Measurements from ENCODE around the gene GJB6.
A peak's percentile ranks its signal among the peaks of the same experiment; 100 is the strongest.

Gene GJB6

GRCh38 chr13:20222553-20222952 lies 9.6 kb downstream of the GJB6 start:
- peaks cover 49% of the 10 kb centered on the region for H3K27me3 ChIP-seq (replicated peaks; ENCODE audit: control insufficient read depth, insufficient read depth, low read length)
- H3K36me3 ChIP-seq (ENCODE audit: control insufficient read depth, insufficient read depth, low read length, severe bottlenecking) = no peaks in the 10 kb centered on the region

DNA sequence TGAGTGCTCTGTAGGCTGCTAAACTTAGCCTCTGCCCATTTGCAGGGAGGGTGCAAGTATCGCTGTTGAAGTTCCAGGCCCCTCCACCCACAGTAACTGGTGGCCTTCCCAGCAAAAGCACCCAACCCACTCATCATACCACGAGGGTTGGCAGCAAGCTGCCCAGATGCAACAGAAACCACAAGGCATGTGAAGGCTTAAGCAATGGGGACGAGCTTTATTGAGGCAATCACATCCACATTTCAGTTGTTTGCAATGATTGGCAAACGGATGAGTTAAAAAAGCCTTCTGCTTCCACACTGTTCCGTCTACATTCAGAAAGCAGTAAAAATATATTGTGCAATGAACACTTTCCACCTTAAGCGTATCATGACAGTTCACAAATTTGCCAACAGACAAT lies 10.3 kb downstream of the GJB6 start:
- Histone ChIP-seq H3K9me3 (ENCODE audit: control insufficient read depth, low read length) (no peaks in the 10 kb centered on the region), H3K36me3 (ENCODE audit: control insufficient read depth, insufficient read depth, low read length, severe bottlenecking) (no peaks in the 10 kb centered on the region), H3K9ac (ENCODE audit: low read length) (no peak overlapping the region), H3K4me3 (ENCODE audit: low read length) (no peak overlapping the region), H3K27me3 (replicated peaks; ENCODE audit: control insufficient read depth, insufficient read depth, low read length) (peaks cover 51% of the 10 kb centered on the region), H3K4me1 (ENCODE audit: control insufficient read depth, insufficient read depth, low read length) (peaks cover 4% of the 10 kb centered on the region)
- no peak for DNase-seq (ENCODE audit: low read depth)

More at GRCh38 chr13:20222553-20222952, 9.6 kb downstream of the GJB6 start:
- DNase-seq (ENCODE audit: low read depth) = no peak
- Histone ChIP-seq H3K4me3 (ENCODE audit: low read length) (no peak overlapping the region), H3K4me1 (ENCODE audit: control insufficient read depth, insufficient read depth, low read length) (peaks cover 4% of the 10 kb centered on the region), H3K9me3 (ENCODE audit: control insufficient read depth, low read length) (no peaks in the 10 kb centered on the region), H3K9ac (ENCODE audit: low read length) (no peak overlapping the region)

DNA sequence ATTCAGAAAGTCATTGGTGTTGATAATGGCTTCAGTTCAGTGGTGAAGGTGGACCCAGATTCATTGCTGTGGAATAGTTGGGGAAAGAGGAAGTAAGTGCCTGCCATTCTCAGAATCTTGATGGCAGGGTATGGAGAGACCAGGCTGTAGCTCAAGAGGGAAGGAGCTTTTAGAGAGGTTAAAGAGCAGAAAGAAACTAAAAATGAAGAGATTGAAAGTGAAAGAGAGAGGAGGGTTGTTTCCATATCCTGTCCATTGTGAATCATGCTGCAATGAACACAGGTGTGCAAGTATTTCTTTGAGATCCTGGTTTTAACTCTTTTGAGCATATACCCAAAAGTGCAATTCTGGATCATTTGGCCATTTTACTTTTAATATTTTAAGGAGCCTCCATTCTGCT lies 12.5 kb downstream of the GJB6 start:
- H3K9ac ChIP-seq (ENCODE audit: low read length) = no peak overlapping the region
- H3K27me3 ChIP-seq (replicated peaks; ENCODE audit: control insufficient read depth, insufficient read depth, low read length) = peaks cover 30% of the 10 kb centered on the region
- peaks cover 10% of the 10 kb centered on the region for H3K9me3 ChIP-seq (ENCODE audit: control insufficient read depth, low read length)
- DNase-seq (ENCODE audit: low read depth) = no peak
- H3K4me3 ChIP-seq (ENCODE audit: low read length) = no peak overlapping the region
- peaks cover 4% of the 10 kb centered on the region for H3K4me1 ChIP-seq (ENCODE audit: control insufficient read depth, insufficient read depth, low read length)
- no peaks in the 10 kb centered on the region for H3K36me3 ChIP-seq (ENCODE audit: control insufficient read depth, insufficient read depth, low read length, severe bottlenecking)

GRCh38 chr13:20217168-20217567 lies 15.0 kb downstream of the GJB6 start:
- Histone ChIP-seq H3K36me3 (ENCODE audit: control insufficient read depth, insufficient read depth, low read length, severe bottlenecking) (no peaks in the 10 kb centered on the region), H3K4me1 (ENCODE audit: control insufficient read depth, insufficient read depth, low read length) (peaks cover 2% of the 10 kb centered on the region), H3K4me3 (ENCODE audit: low read length) (no peak overlapping the region), H3K9me3 (ENCODE audit: control insufficient read depth, low read length) (peaks cover 22% of the 10 kb centered on the region), H3K27me3 (replicated peaks; ENCODE audit: control insufficient read depth, insufficient read depth, low read length) (peaks cover 16% of the 10 kb centered on the region), H3K9ac (ENCODE audit: low read length) (no peak overlapping the region)
- no peak for DNase-seq (ENCODE audit: low read depth)

- Histone ChIP-seq H3K27me3 (replicated peaks; ENCODE audit: control insufficient read depth, insufficient read depth, low read length) (peaks cover 11% of the 10 kb centered on the region), H3K9ac (ENCODE audit: low read length) (no peak overlapping the region), H3K9me3 (ENCODE audit: control insufficient read depth, low read length) (peaks cover 12% of the 10 kb centered on the region), H3K4me1 (ENCODE audit: control insufficient read depth, insufficient read depth, low read length) (no peaks in the 10 kb centered on the region), H3K36me3 (ENCODE audit: control insufficient read depth, insufficient read depth, low read length, severe bottlenecking) (no peaks in the 10 kb centered on the region), H3K4me3 (ENCODE audit: low read length) (no peak overlapping the region)
- DNase-seq (ENCODE audit: low read depth) = no peak
Observed at GRCh38 chr13:20209948-20210347, 22.2 kb downstream of the GJB6 start.

- H3K36me3 ChIP-seq (ENCODE audit: control insufficient read depth, insufficient read depth, low read length, severe bottlenecking) = no peaks in the 10 kb centered on the region
- no peak for DNase-seq (ENCODE audit: low read depth)
Observed at GRCh38 chr13:20206698-20207235, 25.4 kb downstream of the GJB6 start.

GRCh38 chr13:20206065-20206697 lies 25.9 kb downstream of the GJB6 start:
- H3K9me3 ChIP-seq (ENCODE audit: control insufficient read depth, low read length) = peaks cover 9% of the 10 kb centered on the region
- no peak for DNase-seq (ENCODE audit: low read depth)

More at GRCh38 chr13:20206698-20207235, 25.4 kb downstream of the GJB6 start:
- H3K4me1 ChIP-seq (ENCODE audit: control insufficient read depth, insufficient read depth, low read length) = no peaks in the 10 kb centered on the region
- peaks cover 14% of the 10 kb centered on the region for H3K27me3 ChIP-seq (replicated peaks; ENCODE audit: control insufficient read depth, insufficient read depth, low read length)
- no peak overlapping the region for H3K9ac ChIP-seq (ENCODE audit: low read length)
- no peak overlapping the region for H3K4me3 ChIP-seq (ENCODE audit: low read length)
- peaks cover 7% of the 10 kb centered on the region for H3K9me3 ChIP-seq (ENCODE audit: control insufficient read depth, low read length)

GRCh38 chr13:20198781-20199180 lies 33.3 kb downstream of the GJB6 start:
- no peaks in the 10 kb centered on the region for H3K36me3 ChIP-seq (ENCODE audit: control insufficient read depth, insufficient read depth, low read length, severe bottlenecking)
- H3K9me3 ChIP-seq (ENCODE audit: control insufficient read depth, low read length) = peaks cover 9% of the 10 kb centered on the region
- no peak overlapping the region for H3K9ac ChIP-seq (ENCODE audit: low read length)
- H3K27me3 ChIP-seq (replicated peaks; ENCODE audit: control insufficient read depth, insufficient read depth, low read length) = peaks cover 22% of the 10 kb centered on the region
- DNase-seq (ENCODE audit: low read depth) = no peak
- peaks cover 10% of the 10 kb centered on the region for H3K4me1 ChIP-seq (ENCODE audit: control insufficient read depth, insufficient read depth, low read length)
- H3K4me3 ChIP-seq (ENCODE audit: low read length) = no peak overlapping the region

More at GRCh38 chr13:20206065-20206697, 25.9 kb downstream of the GJB6 start:
- H3K36me3 ChIP-seq (ENCODE audit: control insufficient read depth, insufficient read depth, low read length, severe bottlenecking) = no peaks in the 10 kb centered on the region
- H3K27me3 ChIP-seq (replicated peaks; ENCODE audit: control insufficient read depth, insufficient read depth, low read length) = peaks cover 14% of the 10 kb centered on the region
- H3K4me3 ChIP-seq (ENCODE audit: low read length) = no peak overlapping the region
- no peaks in the 10 kb centered on the region for H3K4me1 ChIP-seq (ENCODE audit: control insufficient read depth, insufficient read depth, low read length)
- no peak overlapping the region for H3K9ac ChIP-seq (ENCODE audit: low read length)

- H3K9me3 ChIP-seq (ENCODE audit: control insufficient read depth, low read length) = peaks cover 9% of the 10 kb centered on the region
- H3K4me1 ChIP-seq (ENCODE audit: control insufficient read depth, insufficient read depth, low read length) = peaks cover 17% of the 10 kb centered on the region
- DNase-seq (ENCODE audit: low read depth) = peak; percentile 58
- no peak overlapping the region for H3K4me3 ChIP-seq (ENCODE audit: low read length)
- H3K27me3 ChIP-seq (replicated peaks; ENCODE audit: control insufficient read depth, insufficient read depth, low read length) = peaks cover 26% of the 10 kb centered on the region
- H3K36me3 ChIP-seq (ENCODE audit: control insufficient read depth, insufficient read depth, low read length, severe bottlenecking) = no peaks in the 10 kb centered on the region
- H3K9ac ChIP-seq (ENCODE audit: low read length) = no peak overlapping the region
Observed at GRCh38 chr13:20197361-20197834, 34.7 kb downstream of the GJB6 start.

- Histone ChIP-seq H3K9ac (ENCODE audit: low read length) (no peak overlapping the region), H3K4me1 (ENCODE audit: control insufficient read depth, insufficient read depth, low read length) (peaks cover 25% of the 10 kb centered on the region), H3K9me3 (ENCODE audit: control insufficient read depth, low read length) (no peaks in the 10 kb centered on the region), H3K4me3 (ENCODE audit: low read length) (no peak overlapping the region), H3K27me3 (replicated peaks; ENCODE audit: control insufficient read depth, insufficient read depth, low read length) (peaks cover 26% of the 10 kb centered on the region), H3K36me3 (ENCODE audit: control insufficient read depth, insufficient read depth, low read length, severe bottlenecking) (no peaks in the 10 kb centered on the region)
- DNase-seq (ENCODE audit: low read depth) = no peak
Observed at GRCh38 chr13:20195801-20196200, 36.3 kb downstream of the GJB6 start.

- no peaks in the 10 kb centered on the region for H3K36me3 ChIP-seq (ENCODE audit: control insufficient read depth, insufficient read depth, low read length, severe bottlenecking)
- H3K9me3 ChIP-seq (ENCODE audit: control insufficient read depth, low read length) = no peaks in the 10 kb centered on the region
- H3K4me1 ChIP-seq (ENCODE audit: control insufficient read depth, insufficient read depth, low read length) = peaks cover 25% of the 10 kb centered on the region
- H3K27me3 ChIP-seq (replicated peaks; ENCODE audit: control insufficient read depth, insufficient read depth, low read length) = peaks cover 26% of the 10 kb centered on the region
- DNase-seq (ENCODE audit: low read depth) = no peak
- no peak overlapping the region for H3K9ac ChIP-seq (ENCODE audit: low read length)
- no peak overlapping the region for H3K4me3 ChIP-seq (ENCODE audit: low read length)
Observed at GRCh38 chr13:20193907-20194631, 38.0 kb downstream of the GJB6 start.
